Measurements from ENCODE around the gene NBAS.

Gene NBAS

DNA sequence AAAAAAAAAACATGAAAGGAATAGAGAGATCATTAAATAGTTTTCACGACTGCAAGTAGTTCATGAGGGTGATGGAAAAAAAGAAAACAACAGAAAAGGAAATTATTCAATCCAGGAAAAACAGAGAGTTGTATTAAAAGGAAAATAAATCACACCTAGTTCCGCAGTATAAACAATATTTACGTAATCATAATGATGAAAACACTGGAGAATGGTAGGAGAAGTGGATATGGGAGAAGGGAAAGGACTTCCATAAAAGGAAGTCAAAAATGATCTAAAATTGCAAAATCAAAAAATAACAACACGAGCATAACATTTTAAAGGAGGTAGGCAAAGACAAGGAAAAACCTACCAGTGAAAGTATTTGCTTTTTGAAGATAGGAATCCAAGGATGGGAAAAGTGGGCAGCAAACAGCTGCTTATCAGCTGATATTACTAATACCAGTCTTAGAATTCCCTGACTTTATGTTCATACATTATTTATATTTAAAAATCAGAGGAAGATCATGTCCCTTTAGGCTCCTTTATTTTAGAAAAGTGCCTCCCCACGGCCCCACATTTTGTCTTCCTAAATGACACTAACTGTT lies 160.8 kb downstream of the NBAS start:
- DNase-seq, result no peak

DNA sequence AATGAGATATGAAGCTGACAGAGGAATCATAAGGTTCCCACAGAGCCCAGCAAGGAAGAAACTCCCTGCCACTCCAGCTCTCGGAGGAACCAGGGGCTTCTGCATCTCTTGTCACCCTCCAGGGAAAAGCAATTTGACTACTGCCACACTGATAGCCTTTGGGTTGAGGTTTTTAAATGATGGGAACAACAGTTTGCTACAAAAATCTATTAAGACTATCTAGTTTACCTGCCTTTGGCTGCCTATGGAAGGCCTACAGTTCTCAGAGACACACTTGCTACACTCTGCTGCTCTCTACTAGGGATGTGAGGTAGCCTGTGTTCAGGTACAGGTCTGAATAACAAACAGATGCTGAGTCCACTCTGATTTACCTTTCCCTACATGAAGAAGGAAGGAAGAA lies 161.9 kb downstream of the NBAS start:
- no peak for DNase-seq

DNA sequence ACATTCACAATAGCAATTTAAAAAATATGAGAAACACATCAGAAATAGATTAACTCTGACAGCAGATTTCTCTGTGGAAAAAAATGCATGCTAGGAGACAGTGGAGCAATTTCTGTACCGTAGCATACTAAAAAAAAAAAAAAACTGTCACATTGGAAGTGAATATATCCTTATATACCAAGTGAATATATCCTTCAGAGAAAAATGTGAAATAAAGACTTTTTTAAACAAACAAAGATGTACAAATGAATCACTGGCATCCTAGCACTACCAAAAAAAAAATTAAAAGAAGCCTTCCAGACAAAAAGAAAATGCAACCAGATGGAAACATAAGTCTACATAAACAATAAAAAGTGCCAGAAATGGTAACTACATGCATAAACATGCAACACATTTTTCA lies 169.4 kb downstream of the NBAS start:
- no peak for DNase-seq

DNA sequence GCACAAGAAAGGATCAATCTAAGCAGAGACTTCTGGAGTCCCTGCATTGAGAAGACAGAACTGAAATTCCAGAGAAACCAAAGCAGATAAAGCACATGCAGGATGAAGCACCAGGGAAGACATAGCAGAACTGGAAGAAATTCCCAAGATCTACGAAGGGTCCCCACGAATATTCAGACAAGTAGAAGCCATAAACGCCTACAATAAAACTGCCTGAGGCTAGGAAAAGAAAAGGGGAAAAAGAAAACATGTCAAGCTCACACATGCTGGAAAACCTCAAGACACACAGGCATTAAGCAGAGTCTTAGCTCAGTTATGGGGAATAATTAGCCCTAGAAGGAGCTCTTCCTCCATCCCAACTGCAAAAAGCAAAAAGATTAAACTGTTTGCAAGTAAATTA lies 171.2 kb downstream of the NBAS start:
- no peak for DNase-seq

DNA sequence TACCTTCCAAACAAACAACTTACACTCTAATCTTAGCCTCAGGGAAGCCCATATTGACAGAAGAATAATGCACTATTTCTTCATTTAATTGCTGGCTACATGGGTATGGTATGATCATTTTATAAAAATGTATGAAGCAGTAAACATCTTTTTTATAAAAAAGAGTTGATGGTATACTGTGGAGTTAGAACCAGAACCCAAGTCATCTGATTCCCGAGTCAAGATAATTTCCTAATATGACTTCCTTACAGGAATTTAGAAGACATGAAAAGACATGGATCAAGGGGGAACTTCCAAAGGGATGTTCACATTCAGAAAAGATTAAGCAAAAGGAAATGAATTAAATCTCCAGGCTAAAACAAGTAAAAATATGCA lies 171.8 kb downstream of the NBAS start:
- no peak for DNase-seq

DNA sequence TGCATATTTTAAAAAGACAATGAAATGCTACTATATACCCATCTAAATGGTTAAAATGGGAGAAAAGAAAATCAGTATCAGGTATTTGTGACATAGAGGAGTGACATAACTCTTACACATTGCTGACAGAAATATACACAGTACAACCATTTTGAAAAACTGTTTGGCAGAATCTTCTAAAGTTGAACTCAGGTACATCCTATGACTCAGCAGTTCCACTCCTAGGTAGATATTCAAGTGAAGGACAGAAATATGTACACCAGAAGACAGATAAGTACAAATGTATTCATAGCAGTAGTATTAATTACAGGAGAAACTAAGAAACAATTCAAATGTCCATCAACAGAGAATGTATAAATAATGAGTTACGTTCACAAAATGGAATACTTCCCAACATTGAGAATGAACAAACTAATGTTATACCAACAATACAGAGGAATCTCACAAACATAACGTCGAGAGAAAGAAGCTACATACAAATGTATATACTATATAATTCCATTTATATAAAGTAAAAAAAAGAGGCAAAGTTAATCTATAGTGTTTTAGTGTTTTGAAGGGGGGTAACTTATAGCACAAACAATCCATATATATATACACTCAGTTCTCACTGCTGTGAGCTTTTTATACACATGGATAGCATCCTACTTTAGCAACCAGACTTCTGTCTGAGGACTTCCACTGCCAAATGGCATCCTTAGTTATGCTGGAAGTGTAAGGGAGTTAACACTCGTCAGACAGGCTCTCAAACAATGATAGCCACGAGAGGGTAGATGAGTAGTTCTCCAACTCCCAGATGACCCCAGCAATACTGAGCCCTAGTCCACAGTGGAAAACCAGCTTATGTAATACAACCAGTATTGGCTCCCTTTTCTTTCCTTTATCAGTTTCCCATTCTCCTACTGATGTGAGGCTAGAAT lies 172.5 kb downstream of the NBAS start:
- DNase-seq, result no peak

DNA sequence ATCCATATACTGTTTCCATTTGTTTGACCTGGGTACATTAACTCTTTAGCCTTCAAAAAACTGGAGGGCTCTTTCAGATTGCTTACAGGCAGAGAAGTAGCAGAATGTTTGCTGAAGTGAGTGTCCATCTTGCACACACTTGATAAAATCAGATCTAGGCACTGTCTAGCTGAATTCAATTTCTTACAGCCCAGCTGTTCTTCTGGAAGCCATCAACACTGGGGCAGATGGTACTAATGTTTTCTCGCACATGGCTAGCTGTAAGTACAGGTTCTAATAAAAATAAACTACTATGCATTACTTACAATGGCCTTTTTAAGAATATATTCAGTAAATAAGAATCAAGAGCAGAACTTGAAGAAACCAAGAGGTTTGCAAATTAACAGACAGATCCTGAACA lies 175.9 kb downstream of the NBAS start:
- DNase-seq, result no peak

DNA sequence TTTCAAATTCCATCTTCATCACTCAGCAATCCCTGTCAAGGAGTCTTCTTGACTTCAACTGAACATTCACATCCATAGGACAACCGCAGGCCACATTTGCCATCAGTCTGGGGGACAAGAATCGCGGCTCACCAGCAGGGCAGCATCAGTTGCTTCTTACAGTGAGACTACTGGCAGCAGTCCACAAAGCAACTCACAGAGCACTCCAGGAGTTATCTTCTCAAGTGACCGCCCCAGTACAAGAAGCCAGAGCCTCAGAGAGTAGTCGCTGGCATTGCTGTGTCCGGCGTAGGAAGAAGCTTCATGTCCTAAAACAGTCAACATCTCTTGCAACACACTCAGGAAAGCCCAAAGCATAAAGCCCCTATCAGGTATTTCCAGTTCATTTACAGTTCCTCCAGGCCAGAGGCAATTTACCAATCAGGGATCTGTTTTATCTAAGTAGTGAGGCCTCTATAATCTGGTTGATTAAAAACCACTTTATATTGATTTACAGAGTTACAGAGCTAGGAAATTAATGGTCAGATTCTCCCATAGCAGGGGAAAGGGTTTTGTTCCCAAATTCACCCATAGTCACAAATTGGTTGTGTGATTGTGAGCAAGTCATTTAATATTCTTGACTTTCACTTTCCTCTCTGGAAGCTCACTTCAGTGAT lies 177.3 kb downstream of the NBAS start:
- no peak for DNase-seq

DNA sequence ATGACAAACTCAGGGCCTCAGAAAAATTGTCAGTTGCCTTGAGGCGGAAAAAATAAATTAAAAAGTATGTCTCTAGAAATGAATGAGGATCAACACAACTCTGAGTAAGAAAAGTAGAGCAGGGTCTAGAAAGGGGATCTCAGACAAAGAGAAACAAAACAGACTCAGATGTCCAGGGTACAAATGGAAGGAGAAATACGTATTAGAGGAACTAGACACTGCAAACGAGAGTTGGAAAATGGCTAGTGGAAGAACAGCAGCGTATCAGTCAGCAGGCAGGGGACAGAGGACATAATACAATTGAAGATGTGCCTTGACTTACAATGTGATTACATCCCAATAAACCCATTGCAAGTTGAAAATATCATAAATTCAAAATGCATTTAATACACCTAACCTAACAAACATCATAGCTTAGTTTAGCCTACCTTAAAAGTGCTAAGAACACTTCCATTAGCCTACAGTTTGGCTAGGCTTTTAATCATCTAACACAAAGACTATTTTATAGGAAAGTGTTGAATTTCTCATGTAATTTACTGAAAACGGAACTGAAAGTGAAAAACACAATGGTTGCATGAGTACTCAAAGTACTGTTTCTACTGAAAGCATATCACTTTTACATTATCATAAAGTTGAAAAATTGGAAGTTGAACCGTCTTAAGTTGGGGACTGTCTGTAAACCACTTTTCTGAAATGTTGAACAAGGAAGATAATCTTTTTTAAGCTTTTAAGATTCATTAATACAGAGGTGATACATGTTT lies 182.8 kb downstream of the NBAS start:
- DNase-seq, result no peak

DNA sequence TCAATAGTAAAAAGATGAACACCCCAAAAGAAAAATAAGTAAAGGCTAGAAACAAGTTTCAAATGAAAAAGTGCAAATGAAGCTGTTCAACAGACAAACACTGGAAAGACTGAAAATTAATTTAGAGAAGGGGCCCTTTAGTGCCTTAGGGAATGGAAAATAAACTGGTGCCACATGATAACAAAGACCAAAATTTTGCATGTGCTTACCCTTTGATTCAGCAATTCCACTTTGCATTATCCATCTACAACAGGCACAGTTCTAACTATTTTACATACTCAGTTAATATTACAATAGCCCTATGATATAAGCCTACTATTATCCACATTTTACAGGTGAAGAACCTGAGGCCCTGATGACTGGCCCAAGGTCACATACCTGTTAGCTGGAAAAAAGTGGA lies 183.9 kb downstream of the NBAS start:
- no peak for DNase-seq

DNA sequence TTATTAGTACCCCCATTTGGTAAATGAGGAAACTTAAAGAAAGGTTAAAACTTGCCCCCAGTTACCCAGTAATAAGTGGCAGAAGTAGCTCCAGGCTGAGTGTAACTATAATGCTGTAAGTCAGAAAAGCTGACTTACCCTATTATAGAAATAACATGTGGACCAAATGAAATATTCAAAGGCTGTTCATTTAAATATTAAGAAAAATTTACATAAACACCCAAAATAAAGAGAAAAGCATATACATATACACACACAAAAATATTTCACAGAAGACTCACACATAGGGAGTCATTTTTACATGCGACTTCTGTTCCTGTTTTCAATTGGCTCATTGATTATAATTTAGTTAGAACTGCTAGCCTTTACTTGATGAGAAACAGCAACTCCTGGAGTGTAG lies 189.1 kb downstream of the NBAS start:
- no peak for DNase-seq

DNA sequence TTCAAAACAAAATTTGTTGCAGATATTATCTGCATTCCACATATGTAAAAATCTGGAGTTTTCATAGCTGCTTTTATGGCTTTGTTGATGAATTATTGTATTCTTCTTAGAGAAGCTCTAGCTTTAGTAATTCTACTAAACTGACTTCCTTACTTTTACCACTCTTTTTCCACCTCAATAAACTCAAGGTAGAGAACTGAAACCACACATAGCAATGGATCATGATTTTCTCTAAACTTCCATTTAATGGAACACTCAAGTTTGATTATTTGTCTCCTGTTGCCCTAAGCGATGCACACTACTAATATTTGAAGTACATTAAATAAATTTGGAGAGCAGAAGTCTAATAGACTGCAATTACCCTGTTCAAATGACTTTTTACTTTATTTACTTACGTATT lies 192.0 kb downstream of the NBAS start:
- DNase-seq, result no peak

DNA sequence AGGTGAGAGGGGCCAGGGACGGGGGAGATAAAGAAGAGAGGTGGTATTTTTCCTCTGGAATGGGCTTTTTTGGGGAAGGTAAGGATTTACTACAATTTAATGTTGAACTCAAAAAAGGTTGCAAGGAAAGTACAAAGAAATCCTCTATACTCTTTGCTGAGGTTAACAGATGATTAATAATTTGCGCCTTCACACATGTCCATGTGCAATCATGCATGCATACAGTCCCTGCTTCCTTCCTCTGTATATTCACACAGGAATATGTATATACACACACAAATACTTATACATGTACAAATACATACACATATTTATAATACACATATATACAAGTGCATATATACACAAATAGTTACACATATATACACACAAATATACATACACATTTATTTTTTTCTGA lies 193.4 kb downstream of the NBAS start:
- DNase-seq, result no peak

DNA sequence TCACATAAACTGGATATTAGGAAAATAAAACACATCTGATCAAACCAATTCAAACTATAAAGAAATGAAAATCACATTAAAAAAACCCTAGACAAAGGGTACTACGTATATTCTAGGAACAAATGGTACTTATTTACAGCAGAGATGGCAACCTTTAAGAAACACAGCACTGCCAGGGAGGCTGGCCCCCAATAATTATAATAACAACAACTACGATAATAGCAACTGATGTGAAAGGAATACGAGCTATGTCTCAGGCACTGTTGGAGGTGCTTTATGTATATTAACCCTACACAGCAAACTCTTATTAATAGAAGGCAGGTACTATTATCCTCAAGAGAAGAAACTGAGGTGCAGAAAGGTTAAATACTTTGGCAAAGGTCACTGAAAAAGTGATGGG lies 193.9 kb downstream of the NBAS start:
- no peak for DNase-seq

DNA sequence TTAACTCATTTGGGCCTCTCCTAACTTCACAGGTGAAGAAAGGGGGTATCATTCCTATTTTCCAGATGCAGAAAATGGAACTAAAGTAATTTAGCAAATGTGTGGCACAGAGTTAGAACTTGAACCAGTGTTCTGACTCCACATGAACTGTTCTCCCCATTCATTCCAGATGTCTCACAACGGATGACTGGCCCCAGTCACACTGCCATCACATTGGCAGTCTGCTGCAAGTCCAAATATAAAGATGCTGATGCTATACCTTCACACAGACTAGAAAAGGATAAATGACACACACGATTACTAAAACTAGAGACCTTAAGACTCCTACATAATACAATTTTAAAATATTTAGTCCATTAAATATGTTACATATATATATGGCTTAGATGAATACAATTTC lies 195.7 kb downstream of the NBAS start:
- DNase-seq, result no peak

DNA sequence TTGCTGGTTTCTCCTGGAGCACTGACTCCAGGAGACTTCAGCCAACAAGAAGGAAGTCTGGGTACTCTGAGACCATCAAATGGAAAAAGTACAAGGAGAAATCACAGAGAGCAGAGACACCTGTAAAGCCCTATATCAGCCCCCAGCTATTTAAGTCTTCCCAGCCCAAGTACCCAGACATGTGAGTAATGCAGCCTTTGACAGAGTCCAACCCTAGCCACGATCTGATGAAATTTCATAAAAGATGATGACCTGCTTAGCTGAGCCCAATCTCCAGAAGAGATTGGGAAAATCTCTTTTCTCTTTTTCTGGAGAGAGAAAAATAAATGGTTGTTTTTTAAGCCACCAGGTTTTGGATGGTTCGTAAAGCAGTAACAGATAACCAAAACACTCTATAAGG lies 196.6 kb downstream of the NBAS start:
- no peak for DNase-seq

DNA sequence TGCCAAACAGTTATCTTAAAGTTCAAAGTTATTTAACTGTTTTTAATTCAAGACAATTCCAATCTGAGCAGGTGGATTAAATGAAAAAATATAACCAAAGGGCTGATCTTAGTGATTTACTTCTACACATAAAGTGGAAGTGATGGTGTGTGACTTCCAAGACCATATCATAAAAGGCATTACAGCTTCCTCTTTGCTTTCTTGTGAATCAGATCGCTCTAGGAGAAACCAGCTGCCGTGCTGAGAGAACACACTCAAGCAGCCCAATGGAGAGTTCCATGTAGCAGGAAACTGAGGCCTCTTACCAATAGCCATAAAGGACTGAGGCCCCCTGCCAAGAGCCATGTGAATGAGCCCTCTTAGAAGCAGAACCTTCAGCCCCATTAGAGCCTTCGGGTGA lies 197.4 kb downstream of the NBAS start:
- DNase-seq, result no peak

DNA sequence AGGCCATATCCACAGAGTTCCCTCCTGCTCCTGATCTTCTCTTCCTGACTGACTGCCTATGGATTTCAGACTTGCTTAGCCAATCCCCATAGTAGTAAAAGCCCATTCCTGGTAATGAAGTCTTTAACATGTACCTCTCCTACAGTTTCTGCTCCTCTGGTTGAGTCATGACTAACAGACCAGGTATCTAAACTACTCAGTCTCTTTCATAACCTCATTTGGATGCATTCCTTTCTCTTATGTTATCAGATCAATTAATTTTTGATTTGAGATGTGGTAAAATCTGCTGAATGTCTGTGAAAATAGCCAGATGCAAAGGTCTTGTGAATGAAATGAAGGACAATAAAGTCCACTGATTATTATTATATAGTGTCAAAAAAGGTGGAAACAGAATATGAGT lies 198.0 kb downstream of the NBAS start:
- no peak for DNase-seq

DNA sequence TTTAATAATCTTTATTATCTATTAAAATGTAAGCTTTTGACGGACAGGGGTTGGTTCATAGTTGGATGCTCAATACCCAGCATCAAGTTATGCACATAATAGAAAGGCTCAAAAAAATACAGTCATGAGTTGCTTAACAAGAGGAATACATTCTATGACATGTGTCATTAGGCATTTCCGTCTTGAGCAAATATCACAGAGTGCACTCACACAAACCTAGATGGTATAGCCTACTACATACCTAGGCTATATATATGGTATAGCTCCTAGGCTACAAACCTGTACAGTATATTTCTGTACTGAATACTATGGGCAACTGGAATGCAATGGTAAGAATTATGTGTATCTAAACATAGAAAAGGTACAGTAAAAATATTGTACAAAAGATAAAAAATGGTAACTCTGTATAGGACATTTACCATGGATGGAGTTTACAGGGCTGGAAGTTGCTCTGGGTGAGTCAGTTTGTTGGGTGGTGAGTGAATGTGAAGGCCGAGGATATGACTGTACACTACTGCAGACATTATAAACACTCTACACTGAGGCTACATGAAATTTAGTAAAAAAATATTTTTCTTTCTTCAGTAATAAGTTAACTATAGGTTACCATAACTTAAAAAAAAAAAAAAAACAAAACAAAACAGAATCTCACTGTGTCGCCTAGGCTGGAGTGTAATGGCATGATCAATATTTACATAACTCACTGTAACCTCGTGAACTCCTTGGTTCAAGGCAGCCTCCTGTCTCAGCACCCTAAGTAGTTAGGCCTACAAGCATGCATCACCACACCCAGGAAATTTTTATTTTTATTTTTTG lies 201.2 kb downstream of the NBAS start:
- DNase-seq, result no peak

DNA sequence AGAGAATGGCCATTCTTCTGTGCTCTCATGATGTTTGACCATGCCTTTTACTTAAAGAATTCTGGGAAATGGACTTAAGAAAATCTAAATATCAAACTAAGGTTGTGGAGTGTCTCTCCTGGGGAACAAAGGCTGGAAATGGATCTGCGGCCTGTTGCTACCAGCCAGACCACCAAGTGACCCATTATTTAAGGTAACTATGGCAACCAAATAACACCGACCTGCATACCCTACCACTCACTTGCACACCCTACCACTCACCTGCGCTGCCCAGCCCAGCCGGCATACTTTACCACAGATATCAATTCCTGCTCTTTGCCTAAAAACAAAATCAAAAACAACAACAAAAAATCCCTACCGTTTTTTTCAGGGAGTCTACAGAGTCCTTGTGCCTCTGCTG lies 203.2 kb downstream of the NBAS start:
- DNase-seq, result no peak

DNA sequence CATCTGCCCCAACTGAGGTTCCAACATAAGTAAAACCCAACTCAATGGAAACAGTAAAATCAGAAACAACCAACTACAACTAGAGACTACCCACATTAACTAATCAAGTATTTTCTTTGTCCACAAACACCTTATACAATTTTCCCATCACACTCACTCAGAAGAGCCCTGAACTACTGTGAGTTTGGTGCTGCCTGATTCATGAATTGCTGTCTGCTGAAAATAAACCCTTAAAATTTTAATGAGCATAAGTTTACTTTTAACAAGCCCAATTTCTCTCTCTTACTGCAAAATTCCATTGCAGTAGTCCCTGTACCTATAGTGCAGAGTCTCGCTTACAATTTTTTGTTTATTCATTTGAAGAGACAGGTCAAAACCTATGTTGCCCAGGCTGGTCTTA lies 203.9 kb downstream of the NBAS start:
- no peak for DNase-seq

DNA sequence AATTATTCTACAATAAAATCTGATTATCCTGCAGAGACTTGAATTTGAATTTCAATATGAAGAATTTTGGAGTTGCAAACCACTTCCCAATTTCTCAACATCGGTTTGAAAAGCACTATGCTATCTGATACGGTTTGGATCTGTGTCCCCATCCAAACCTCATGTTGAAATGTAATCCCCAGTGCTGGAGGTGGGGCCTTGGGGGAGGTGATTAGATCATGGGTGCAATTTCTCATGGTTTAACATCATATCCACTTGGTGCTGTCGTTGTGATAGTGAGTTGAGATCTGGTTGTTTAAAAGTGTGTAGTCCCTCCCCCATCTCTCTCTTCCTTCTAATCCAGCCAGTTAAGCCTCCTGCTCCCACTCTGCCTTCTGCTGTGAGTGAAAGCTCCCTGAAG lies 205.7 kb downstream of the NBAS start:
- no peak for DNase-seq

All from NCI-H2029 (cell line).